Measurements from ENCODE around the gene REPS2.

GRCh38 chrX:16966752-16967448 lies 20.4 kb downstream of the REPS2 start:
- TF ChIP-seq, protein P1, sequence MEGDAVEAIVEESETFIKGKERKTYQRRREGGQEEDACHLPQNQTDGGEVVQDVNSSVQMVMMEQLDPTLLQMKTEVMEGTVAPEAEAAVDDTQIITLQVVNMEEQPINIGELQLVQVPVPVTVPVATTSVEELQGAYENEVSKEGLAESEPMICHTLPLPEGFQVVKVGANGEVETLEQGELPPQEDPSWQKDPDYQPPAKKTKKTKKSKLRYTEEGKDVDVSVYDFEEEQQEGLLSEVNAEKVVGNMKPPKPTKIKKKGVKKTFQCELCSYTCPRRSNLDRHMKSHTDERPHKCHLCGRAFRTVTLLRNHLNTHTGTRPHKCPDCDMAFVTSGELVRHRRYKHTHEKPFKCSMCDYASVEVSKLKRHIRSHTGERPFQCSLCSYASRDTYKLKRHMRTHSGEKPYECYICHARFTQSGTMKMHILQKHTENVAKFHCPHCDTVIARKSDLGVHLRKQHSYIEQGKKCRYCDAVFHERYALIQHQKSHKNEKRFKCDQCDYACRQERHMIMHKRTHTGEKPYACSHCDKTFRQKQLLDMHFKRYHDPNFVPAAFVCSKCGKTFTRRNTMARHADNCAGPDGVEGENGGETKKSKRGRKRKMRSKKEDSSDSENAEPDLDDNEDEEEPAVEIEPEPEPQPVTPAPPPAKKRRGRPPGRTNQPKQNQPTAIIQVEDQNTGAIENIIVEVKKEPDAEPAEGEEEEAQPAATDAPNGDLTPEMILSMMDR (IDR thresholded peaks at IDR 0.05): no peak
- TF ChIP-seq EZH2phosphoT487 (IDR thresholded peaks at IDR 0.05) (no peak), EZH2 (IDR thresholded peaks at IDR 0.05) (no peak)
